Smooth muscle cell (in vitro differentiated cells): ENCODE results near the gene BRIX1. TPM values are rescaled to one million over a fixed set of nuclear protein-coding genes. Genes with fewer than 3 reads are reported as not detected.

Experiments
- DNase-seq: peaks from one replicate; lab custom pipeline; 2025; ENCODE audit not compliant: unreplicated experiment; lab: John Stamatoyannopoulos, UW
- H2AFZ ChIP-seq: fragments of 200-600 bp; sonication (generic); 2 replicates; pipeline ENCODE4 v1.6.0; 2016; ENCODE audit warnings: antibody characterized with exemption, low read depth, mild to moderate bottlenecking
- H3F3A ChIP-seq: fragments of 200-600 bp; sonication (generic); 2 replicates; pipeline ENCODE4 v1.6.0; 2017; ENCODE audit warnings: antibody characterized with exemption, low read depth
- H3K27ac ChIP-seq: fragments of 200-600 bp; sonication (generic); 2 replicates; pipeline ENCODE4 v1.5.1; 2016; ENCODE audit warnings: low read depth, mild to moderate bottlenecking
- H3K27me3 ChIP-seq: fragments of 200-600 bp; sonication (generic); 2 replicates; pipeline ENCODE4 v1.6.1; 2016; ENCODE audit warnings: low read depth, mild to moderate bottlenecking
- H3K36me3 ChIP-seq: fragments of 200-600 bp; sonication (generic); 2 replicates; pipeline ENCODE4 v1.5.1; 2016; ENCODE audit warnings: low read depth
- H3K4me1 ChIP-seq: fragments of 200-600 bp; sonication (generic); 2 replicates; pipeline ENCODE4 v1.5.1; 2016; ENCODE audit warnings: low read depth
- H3K4me2 ChIP-seq: fragments of 200-600 bp; sonication (generic); 2 replicates; pipeline ENCODE4 v1.6.0; 2016; ENCODE audit warnings: mild to moderate bottlenecking
- H3K4me3 ChIP-seq: fragments of 200-600 bp; sonication (generic); 2 replicates; pipeline ENCODE4 v1.5.1; 2016; ENCODE audit warnings: mild to moderate bottlenecking
- H3K79me2 ChIP-seq: fragments of 200-600 bp; sonication (generic); 2 replicates; pipeline ENCODE4 v1.6.0; 2016; ENCODE audit warnings: low read depth, mild to moderate bottlenecking
- H3K9ac ChIP-seq: fragments of 200-600 bp; sonication (generic); 2 replicates; pipeline ENCODE4 v1.6.0; 2016; ENCODE audit warnings: low read depth
- H3K9me3 ChIP-seq: fragments of 200-600 bp; sonication (generic); replicated peaks from 2 replicates; pipeline ENCODE4 v1.5.1; 2016; ENCODE audit warnings: low read depth
- H4K20me1 ChIP-seq: fragments of 200-600 bp; sonication (generic); 2 replicates; pipeline ENCODE4 v1.6.0; 2016; ENCODE audit warnings: low read depth
- CTCF ChIP-seq: fragments of 200-600 bp; sonication (generic); IDR thresholded peaks from 2 replicates; pipeline ENCODE4 v1.5.1; 2017; ENCODE audit warnings: borderline replicate concordance, mild to moderate bottlenecking, antibody characterized with exemption; ENCODE audit not compliant: insufficient read depth, poor library complexity, severe bottlenecking
- WGBS: methylation state at CpG from one replicate; pipeline ENCODE4 v1.1.7; 2016; ENCODE audit warnings: low lambda C conversion rate; 5-methylcytosine and 5-hydroxymethylcytosine counted together
- polyA plus RNA-seq: library from polyadenylated mRNA; unstranded; fragments of >200 nt; fragmentation: Nextera tagmentation; extraction: Ambion mirVana; gene quantifications from 2 replicates; pipeline ENCODE4 v1.2.1, GENCODE V29; 2016
- total RNA-seq: library from RNA; depleted of rRNA; stranded (reverse); fragments of >200 nt; gene quantifications from 2 replicates; pipeline ENCODE4 v1.2.3, GENCODE V29; 2014

Gene BRIX1
- total and polyA plus RNA-seq, 2 experiments from 2014 or later = 34.8 to 39.6 TPM

- TF ChIP-seq CTCF = peak; percentile 33
- Histone ChIP-seq H3K27ac (no peak overlapping the region), H3K27me3 (no peaks in the 10 kb centered on the region), H3K4me2 (no peak overlapping the region), H3K36me3 (peaks cover 11% of the 10 kb centered on the region), H3K9ac (no peak overlapping the region), H3K79me2 (no peaks in the 10 kb centered on the region), H4K20me1 (no peaks in the 10 kb centered on the region), H2AFZ (no peak overlapping the region), H3K9me3 (no peaks in the 10 kb centered on the region), H3K4me3 (no peak overlapping the region), H3F3A (no peaks in the 10 kb centered on the region), H3K4me1 (no peaks in the 10 kb centered on the region)
- WGBS = 89% methylated on average over 2 of the region's 2 CpGs
- DNase-seq = no peak
These were observed 9.9 kb upstream of the BRIX1 start for GRCh38 chr5:34905564-34905963.

GRCh38 chr5:34913072-34913471 lies 2.4 kb upstream of the BRIX1 start:
- Histone ChIP-seq H3K4me1 (peaks cover 21% of the 10 kb centered on the region), H3K9ac (no peak overlapping the region), H3K79me2 (peaks cover 49% of the 10 kb centered on the region), H3K9me3 (no peaks in the 10 kb centered on the region), H3F3A (no peaks in the 10 kb centered on the region), H4K20me1 (no peaks in the 10 kb centered on the region), H3K4me2 (peak overlapping the region; percentile 98), H3K4me3 (no peak overlapping the region), H3K27ac (no peak overlapping the region), H3K36me3 (peaks cover 25% of the 10 kb centered on the region), H2AFZ (no peak overlapping the region), H3K27me3 (no peaks in the 10 kb centered on the region)
- 90% methylated on average over 2 of the region's 2 CpGs for WGBS
- no peak for TF ChIP-seq CTCF
- no peak for DNase-seq

DNA sequence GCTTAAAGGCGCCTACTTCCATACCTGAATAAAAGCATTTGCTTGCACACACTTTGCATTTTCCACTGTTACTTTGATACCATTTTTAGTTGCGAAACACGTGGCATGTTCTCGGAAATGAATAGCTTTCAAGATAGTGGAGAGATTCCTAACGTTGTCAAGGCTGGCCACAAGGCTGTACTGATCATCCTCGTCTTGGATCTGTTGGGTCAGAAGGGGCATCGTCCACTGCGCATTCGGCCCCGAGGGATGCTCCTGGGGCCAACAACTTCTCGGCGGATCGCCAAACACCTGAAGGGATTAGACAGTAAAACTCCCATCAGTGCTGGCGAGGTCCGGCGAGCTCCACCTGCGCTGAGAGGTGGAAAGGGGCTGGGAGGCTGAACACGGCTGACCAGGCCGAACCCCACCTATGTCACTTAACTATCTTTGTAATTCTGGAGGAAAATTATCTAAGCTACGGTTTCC lies 806 bp upstream of the BRIX1 start:
- peaks cover 21% of the 10 kb centered on the region for H3K4me1 ChIP-seq
- H4K20me1 ChIP-seq = no peaks in the 10 kb centered on the region
- no peaks in the 10 kb centered on the region for H3K27me3 ChIP-seq
- H3K9ac ChIP-seq = peak overlapping the region; percentile 85
- no peaks in the 10 kb centered on the region for H3K9me3 ChIP-seq
- H2AFZ ChIP-seq = peak overlapping the region; percentile 28
- no peak for DNase-seq
- H3K4me3 ChIP-seq = peak overlapping the region; percentile 98
- peak overlapping the region; percentile 98 for H3K4me2 ChIP-seq
- peaks cover 65% of the 10 kb centered on the region for H3K79me2 ChIP-seq
- H3K36me3 ChIP-seq = peaks cover 14% of the 10 kb centered on the region
- 2% methylated on average over 20 of the region's 20 CpGs for WGBS
- no peaks in the 10 kb centered on the region for H3F3A ChIP-seq
- H3K27ac ChIP-seq = peak overlapping the region; percentile 78
- no peak for TF ChIP-seq CTCF

DNA sequence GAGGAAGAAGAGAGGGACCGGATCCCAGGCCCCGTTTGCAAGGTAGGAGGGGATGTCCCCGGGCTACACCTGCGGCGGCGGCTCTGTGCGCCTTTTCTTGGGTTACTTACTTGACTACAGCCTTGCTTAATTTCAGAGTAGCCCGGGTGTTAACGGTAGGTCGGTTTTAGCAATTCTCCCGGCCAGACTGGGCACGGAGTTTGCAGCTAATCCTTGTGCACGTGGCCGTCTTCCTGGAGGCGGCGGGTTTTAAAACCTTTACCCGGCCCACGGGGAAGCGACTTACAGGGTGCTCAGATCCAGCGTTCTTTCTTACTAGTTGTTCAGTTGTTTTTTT lies 313 bp downstream of the BRIX1 start:
- no peaks in the 10 kb centered on the region for H3K9me3 ChIP-seq
- H3K4me1 ChIP-seq = peaks cover 21% of the 10 kb centered on the region
- no peaks in the 10 kb centered on the region for H3K27me3 ChIP-seq
- peak overlapping the region; percentile 78 for H3K27ac ChIP-seq
- peaks cover 13% of the 10 kb centered on the region for H3K36me3 ChIP-seq
- H4K20me1 ChIP-seq = no peaks in the 10 kb centered on the region
- H3K79me2 ChIP-seq = peaks cover 72% of the 10 kb centered on the region
- peak overlapping the region; percentile 88 for H2AFZ ChIP-seq
- peak overlapping the region; percentile 98 for H3K4me3 ChIP-seq
- WGBS = under 1% methylated on average over 20 of the region's 20 CpGs
- no peak for TF ChIP-seq CTCF
- no peaks in the 10 kb centered on the region for H3F3A ChIP-seq
- peak overlapping the region; percentile 98 for H3K4me2 ChIP-seq
- peak overlapping the region; percentile 85 for H3K9ac ChIP-seq
- no peak for DNase-seq
